ENCODE measurements around the gene WNK1. TPM values are rescaled to one million over a fixed set of nuclear protein-coding genes. Genes with fewer than 3 reads are reported as not detected.

Gene WNK1
- total and polyA plus RNA-seq, 2 of the 8 experiments (the other 6 are each of a cell fraction or from before 2014, with no cell fraction given) = 88.2 to 157 TPM

GRCh38 chr12:938810-939209 is 186.4 kb downstream of the WNK1 start:
- no peak overlapping the region for H3K27ac ChIP-seq (ENCODE audit: low read depth, low read length)
- 94% methylated on average over 3 of the region's 3 CpGs; no CpG with 5 or more reads in 1 of the 2 experiments for WGBS, 2 experiments (ENCODE audit: extremely low coverage in 1 of 2, insufficient coverage in 1 of 2, insufficient read length in 1 of 2, insufficient replicate concordance in 2 of 2, low coverage in 1 of 2, low lambda C conversion rate in 2 of 2, missing lambda C conversion rate in 1 of 2)
- peaks cover 0 to 27% of the 10 kb centered on the region in 2 experiments; a peak in 2 of 4 replicates for H3K79me2 ChIP-seq (ENCODE audit: control insufficient read depth in 1 of 2, insufficient read depth in 2 of 2, low read length in 2 of 2)
- no peak overlapping the region for H4K5ac ChIP-seq (ENCODE audit: insufficient read length, low read depth, low read length)
- H3K23ac ChIP-seq (ENCODE audit: insufficient read length) = no peak overlapping the region
- no peaks in the 10 kb centered on the region for H3K9me3 ChIP-seq (ENCODE audit: insufficient read depth in 2 of 2, low read depth in 1 of 2, low read length in 1 of 2)
- ChIA-PET CTCF (ENCODE audit: partially characterized antibody) (interaction anchor here (0.7 to 1.7 kb wide), 3 partner anchors 11 to 325 kb away, joined by 3 to 5 read pairs (median 4); no protein-coding TSS in a partner anchor), POLR2A (ENCODE audit: partially characterized antibody) (interaction anchor here (1.0 kb wide), 1 partner anchor 11 kb away, joined by 3 read pairs; the partner anchor contains the start of gene RAD52)
- H3K23me2 ChIP-seq (ENCODE audit: low read depth, low read length) = no peaks in the 10 kb centered on the region
- H3K18ac ChIP-seq (ENCODE audit: extremely low read depth, low read length) = no peak overlapping the region
- no peak overlapping the region for H3K4ac ChIP-seq (replicated peaks; ENCODE audit: insufficient read length, low read depth, low read length)
- no peaks in the 10 kb centered on the region for H3K4me1 ChIP-seq (replicated peaks in 1 of 4; ENCODE audit: control insufficient read depth in 3 of 4, insufficient read depth in 4 of 4, low read length in 3 of 4)
- H4K8ac ChIP-seq (ENCODE audit: extremely low read depth, insufficient read depth, low read length) = no peak overlapping the region
- H3K36me3 ChIP-seq (ENCODE audit: control insufficient read depth in 2 of 4, insufficient read depth in 4 of 4, low read length in 3 of 4) = peaks cover 0 to 10% (median 2%) of the 10 kb centered on the region in 4 experiments; a peak in 2 of 8 replicates
- H3K56ac ChIP-seq (replicated peaks; ENCODE audit: insufficient read length, low read depth, low read length) = no peak overlapping the region
- H2BK20ac ChIP-seq (ENCODE audit: low read length) = no peak overlapping the region
- no peak overlapping the region for H2BK12ac ChIP-seq (ENCODE audit: low read depth, low read length)
- no peak overlapping the region for H2AK5ac ChIP-seq (ENCODE audit: low read depth, low read length)
- no peak overlapping the region for H2BK15ac ChIP-seq (ENCODE audit: low read length)
- H4K91ac ChIP-seq (replicated peaks; ENCODE audit: insufficient read length, low read length) = no peak overlapping the region
- no peak overlapping the region for H3K14ac ChIP-seq (ENCODE audit: insufficient read length)
- DNase-seq (ENCODE audit: low read depth in 1 of 2, low spot score in 2 of 2) = no peak
- H3K4me3 ChIP-seq (ENCODE audit: extremely low read depth in 1 of 4, insufficient read depth in 2 of 4, low read depth in 3 of 4, low read length in 4 of 4) = no peak overlapping the region
- H3K4me2 ChIP-seq (ENCODE audit: insufficient read depth in 1 of 2, low read depth in 2 of 2, low read length in 2 of 2) = no peak overlapping the region
- no peak for FAIRE-seq
- no peak overlapping the region for H2AFZ ChIP-seq (ENCODE audit: low read length)
- peaks cover 0 to 4% of the 10 kb centered on the region in 2 experiments for H4K20me1 ChIP-seq (replicated peaks in 1 of 2; ENCODE audit: control insufficient read depth in 1 of 2, insufficient read depth in 2 of 2, low read length in 2 of 2)
- H3K79me1 ChIP-seq (ENCODE audit: low read depth, low read length) = peaks cover 5% of the 10 kb centered on the region
- no peaks in the 10 kb centered on the region for H3K27me3 ChIP-seq (replicated peaks in 1 of 4; ENCODE audit: control insufficient read depth in 3 of 4, extremely low read depth in 1 of 4, insufficient read depth in 3 of 4, low read length in 3 of 4)
- no peak overlapping the region for H3K9ac ChIP-seq (replicated peaks in 1 of 4; ENCODE audit: extremely low read depth in 1 of 4, low read depth in 3 of 4, low read length in 3 of 4)
- H2BK120ac ChIP-seq (replicated peaks; ENCODE audit: low read depth, low read length) = no peak overlapping the region
- H2BK5ac ChIP-seq (ENCODE audit: low read depth, low read length) = no peak overlapping the region
- TF ChIP-seq CHD1 (IDR thresholded peaks at IDR 0.05; ENCODE audit: low read depth, low read length) = no peak
- no peak for TF ChIP-seq CBX8 (IDR thresholded peaks at IDR 0.05; ENCODE audit: borderline replicate concordance, low read depth, low read length)
- no peak for TF ChIP-seq TAF7 (optimal IDR thresholded peaks at IDR 0.05; ENCODE audit: borderline replicate concordance, low read depth, low read length)
- TF ChIP-seq KDM5A (IDR thresholded peaks at IDR 0.05; ENCODE audit: low read length) = no peak
- no peak for TF ChIP-seq TEAD4 (IDR thresholded peaks at IDR 0.05; ENCODE audit: low read depth, low read length)
- TF ChIP-seq KDM4A (IDR thresholded peaks at IDR 0.05; ENCODE audit: low read depth, low read length, severe bottlenecking) = no peak
- no peak for TF ChIP-seq EP300 (IDR thresholded peaks at IDR 0.05; ENCODE audit: borderline replicate concordance in 1 of 2, low read depth in 2 of 2, low read length in 2 of 2)
- no peak for TF ChIP-seq CTBP2 (IDR thresholded peaks at IDR 0.05; ENCODE audit: borderline replicate concordance, insufficient read depth, insufficient read length, low read length)
- TF ChIP-seq SAP30 (IDR thresholded peaks at IDR 0.05; ENCODE audit: insufficient read depth, insufficient replicate concordance, low read length) = no peak
- TF ChIP-seq SRF (IDR thresholded peaks at IDR 0.05; ENCODE audit: low read depth, low read length) = no peak
- no peak for TF ChIP-seq BACH1 (IDR thresholded peaks at IDR 0.05; ENCODE audit: low read length)
- no peak for TF ChIP-seq USF2 (IDR thresholded peaks at IDR 0.05; ENCODE audit: low read length)
- no peak for TF ChIP-seq POU5F1 (IDR thresholded peaks at IDR 0.05; ENCODE audit: low read depth, low read length)

All from H1 (cell line).